SU-DHL-6 (cell line): ENCODE measurements around the gene CD79B.
"Not testable (repeated sequence)": the region's sequence is repeated elsewhere in the genome, so short reads cannot be mapped to it uniquely, and the experiment has no call there.

Experiments used
- H2AFZ ChIP-seq: fragments of 200-600 bp; sonication (generic); 2 replicates; pipeline ENCODE4 v1.6.1; 2014; ENCODE audit warnings: low read depth, mild to moderate bottlenecking, moderate library complexity, mixed read lengths, antibody characterized with exemption, low read length; ENCODE audit not compliant: severe bottlenecking
- H3F3A ChIP-seq: fragments of 200-600 bp; shearing (Covaris generic); 2 replicates; pipeline ENCODE4 v1.6.0; 2016; ENCODE audit warnings: antibody characterized with exemption, mild to moderate bottlenecking; ENCODE audit not compliant: insufficient read depth
- H3K27ac ChIP-seq: fragments of 200-600 bp; sonication (generic); 2 replicates; pipeline ENCODE4 v1.5.1; 2016; ENCODE audit warnings: low read depth, mild to moderate bottlenecking, low read length, moderate library complexity, mixed read lengths
- H3K27me3 ChIP-seq: fragments of 200-600 bp; sonication (generic), shearing (Covaris generic); 2 replicates; pipeline ENCODE4 v1.6.0; 2014; ENCODE audit warnings: mild to moderate bottlenecking, low read length
- H3K36me3 ChIP-seq: fragments of 200-600 bp; sonication (generic); 2 replicates; pipeline ENCODE4 v1.6.1; 2014; ENCODE audit warnings: mild to moderate bottlenecking, low read length, mixed read lengths
- H3K4me2 ChIP-seq: fragments of 300-600, 200-600 bp; shearing (Covaris generic), sonication (generic); 2 replicates; pipeline ENCODE4 v1.6.0; 2014; ENCODE audit warnings: low read length, low read depth, mild to moderate bottlenecking; ENCODE audit not compliant: poor library complexity, severe bottlenecking
- H3K4me3 ChIP-seq: fragments of 200-600 bp; sonication (generic); 2 replicates; pipeline ENCODE4 v1.5.1; 2014; ENCODE audit warnings: antibody characterized with exemption, low read length, mild to moderate bottlenecking, mixed read lengths; ENCODE audit not compliant: insufficient read depth, poor library complexity, severe bottlenecking
- H3K79me2 ChIP-seq: fragments of 200-600 bp; sonication (generic); 2 replicates; pipeline ENCODE4 v1.6.1; 2014; ENCODE audit warnings: mild to moderate bottlenecking, low read length, moderate library complexity; ENCODE audit not compliant: insufficient read depth
- H3K9ac ChIP-seq: fragments of 200-600 bp; sonication (generic); 2 replicates; pipeline ENCODE4 v1.7.0; 2014; ENCODE audit warnings: mild to moderate bottlenecking, low read length
- H3K9me2 ChIP-seq: fragments of 200-600 bp; sonication (generic); replicated peaks from 2 replicates; pipeline ENCODE4 v1.6.1; 2014; ENCODE audit warnings: low read length; ENCODE audit not compliant: insufficient read depth
- H3K9me3 ChIP-seq: fragments of 200-600 bp; sonication (generic); 2 replicates; pipeline ENCODE4 v1.6.1; 2014; ENCODE audit warnings: low read length, mixed read lengths; ENCODE audit not compliant: insufficient read depth
- H4K20me1 ChIP-seq: fragments of 200-600 bp; sonication (generic); 2 replicates; pipeline ENCODE4 v1.6.1; 2014; ENCODE audit warnings: low read depth, mild to moderate bottlenecking, antibody characterized with exemption, low read length, moderate library complexity, mixed read lengths
- EZH2phosphoT487 ChIP-seq: fragments of 200-600 bp; sonication (generic), shearing (Covaris generic); conservative IDR thresholded peaks from 2 replicates; pipeline ENCODE4 v1.6.1; 2018; ENCODE audit warnings: mild to moderate bottlenecking, antibody characterized with exemption, low read length, moderate library complexity, mixed read lengths
- TF ChIP-seq, protein P1 (sequence below): fragments of 200-600 bp; sonication (generic); IDR thresholded peaks from one replicate; pipeline ENCODE4 v1.5.1; 2017; ENCODE audit warnings: antibody characterized with exemption, mild to moderate bottlenecking, low read length, moderate library complexity; ENCODE audit not compliant: insufficient read depth, poor library complexity, severe bottlenecking

The CD79B gene

DNA sequence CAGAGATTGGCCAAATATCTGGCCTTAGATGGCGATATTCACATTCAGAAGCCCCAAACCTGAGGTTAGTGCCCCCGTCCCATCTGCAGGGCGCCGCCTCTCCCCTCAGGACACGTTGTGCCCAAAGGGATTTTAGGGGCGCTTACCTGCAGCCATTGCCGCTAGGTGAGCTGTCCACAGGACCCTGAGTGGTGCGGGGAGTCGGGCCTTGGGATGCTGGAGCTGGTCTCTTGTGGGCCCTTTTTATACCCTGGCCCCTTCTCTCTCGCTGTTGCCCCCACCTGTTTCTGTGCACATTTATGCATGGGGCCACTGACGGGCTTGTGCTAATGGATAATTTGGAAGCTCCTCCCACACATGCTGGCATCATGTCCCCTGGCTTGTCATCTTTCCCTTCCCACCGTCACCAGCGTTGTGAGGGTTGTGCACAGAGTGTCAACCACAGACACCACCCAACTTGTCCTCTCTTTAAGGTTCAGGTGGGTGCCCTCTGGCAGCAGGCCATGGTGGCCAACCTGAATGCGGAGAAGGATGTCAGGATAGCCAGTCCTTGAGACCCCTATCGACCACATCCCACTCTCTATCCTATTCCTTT, 21.0 kb downstream of the CD79B start, which contains the start of gene CSHL1:
CSHL1 (minus strand) TSS at position 218 of the 595 bp plus-strand sequence; CDS start at position 156, 62 bp downstream.
- Histone ChIP-seq H3K36me3 (no peaks in the 10 kb centered on the region), H3K27me3 (no peaks in the 10 kb centered on the region), H2AFZ (no peak within 1 kb of the TSS), H3K79me2 (no peaks in the 10 kb centered on the region), H3F3A (no peaks in the 10 kb centered on the region), H3K27ac (no peak within 1 kb of the TSS), H3K9ac (no peak within 1 kb of the TSS), H4K20me1 (no peaks in the 10 kb centered on the region), H3K9me2 (no peaks in the 10 kb centered on the region), H3K4me2 (no peak within 1 kb of the TSS), H3K4me3 (no peak within 1 kb of the TSS), H3K9me3 (no peaks in the 10 kb centered on the region)
- no peak for TF ChIP-seq EZH2phosphoT487
- TF ChIP-seq, protein P1, sequence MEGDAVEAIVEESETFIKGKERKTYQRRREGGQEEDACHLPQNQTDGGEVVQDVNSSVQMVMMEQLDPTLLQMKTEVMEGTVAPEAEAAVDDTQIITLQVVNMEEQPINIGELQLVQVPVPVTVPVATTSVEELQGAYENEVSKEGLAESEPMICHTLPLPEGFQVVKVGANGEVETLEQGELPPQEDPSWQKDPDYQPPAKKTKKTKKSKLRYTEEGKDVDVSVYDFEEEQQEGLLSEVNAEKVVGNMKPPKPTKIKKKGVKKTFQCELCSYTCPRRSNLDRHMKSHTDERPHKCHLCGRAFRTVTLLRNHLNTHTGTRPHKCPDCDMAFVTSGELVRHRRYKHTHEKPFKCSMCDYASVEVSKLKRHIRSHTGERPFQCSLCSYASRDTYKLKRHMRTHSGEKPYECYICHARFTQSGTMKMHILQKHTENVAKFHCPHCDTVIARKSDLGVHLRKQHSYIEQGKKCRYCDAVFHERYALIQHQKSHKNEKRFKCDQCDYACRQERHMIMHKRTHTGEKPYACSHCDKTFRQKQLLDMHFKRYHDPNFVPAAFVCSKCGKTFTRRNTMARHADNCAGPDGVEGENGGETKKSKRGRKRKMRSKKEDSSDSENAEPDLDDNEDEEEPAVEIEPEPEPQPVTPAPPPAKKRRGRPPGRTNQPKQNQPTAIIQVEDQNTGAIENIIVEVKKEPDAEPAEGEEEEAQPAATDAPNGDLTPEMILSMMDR, result no peak

DNA sequence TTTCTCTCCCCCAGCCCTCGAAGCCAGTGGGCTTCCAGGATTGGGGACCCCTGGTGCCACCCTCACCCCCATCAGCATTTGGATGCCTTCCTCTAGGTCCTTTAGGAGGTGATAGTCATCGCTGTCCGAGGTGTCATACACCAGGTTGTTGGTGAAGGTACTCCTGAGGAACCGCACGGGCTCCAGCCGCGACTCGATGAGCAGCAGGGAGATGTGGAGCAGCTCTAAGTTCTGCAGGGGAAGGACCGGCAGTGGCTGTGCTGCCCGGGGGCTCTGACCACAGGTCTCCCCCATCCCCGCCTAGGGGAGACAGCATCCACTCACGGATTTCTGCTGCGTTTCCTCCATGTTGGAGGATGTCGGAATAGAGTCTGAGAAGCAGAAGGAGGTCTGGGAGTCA, 22.0 kb downstream of the CD79B start:
- no peaks in the 10 kb centered on the region for H3K36me3 ChIP-seq
- no peaks in the 10 kb centered on the region for H4K20me1 ChIP-seq
- H3K79me2 ChIP-seq, result no peaks in the 10 kb centered on the region
- H3K27ac ChIP-seq, result no peak overlapping the region
- H3F3A ChIP-seq, result no peaks in the 10 kb centered on the region
- H3K4me3 ChIP-seq, result no peak overlapping the region
- H3K27me3 ChIP-seq, result no peaks in the 10 kb centered on the region
- H2AFZ ChIP-seq, result no peak overlapping the region
- H3K9me3 ChIP-seq, result no peaks in the 10 kb centered on the region
- no peak overlapping the region for H3K4me2 ChIP-seq
- no peak for TF ChIP-seq EZH2phosphoT487
- TF ChIP-seq, protein P1, result no peak
- H3K9ac ChIP-seq, result no peak overlapping the region
- no peaks in the 10 kb centered on the region for H3K9me2 ChIP-seq

GRCh38 chr17:63909586-63909985, 22.5 kb downstream of the CD79B start:
- not testable (repeated sequence) for H3K4me3 ChIP-seq, H3F3A ChIP-seq, H3K79me2 ChIP-seq, H2AFZ ChIP-seq, H3K9ac ChIP-seq, H3K9me3 ChIP-seq, H4K20me1 ChIP-seq, H3K4me2 ChIP-seq, H3K9me2 ChIP-seq, H3K36me3 ChIP-seq, H3K27ac ChIP-seq, H3K27me3 ChIP-seq

GRCh38 chr17:63907161-63907778, 24.9 kb downstream of the CD79B start:
- H3K36me3 ChIP-seq, H2AFZ ChIP-seq, H3K4me3 ChIP-seq, H3K9me2 ChIP-seq, H3K9ac ChIP-seq, H3K79me2 ChIP-seq, H3F3A ChIP-seq, H3K9me3 ChIP-seq, H3K4me2 ChIP-seq, H3K27me3 ChIP-seq, H4K20me1 ChIP-seq, H3K27ac ChIP-seq: not testable (repeated sequence)

GRCh38 chr17:63904796-63905195, 27.3 kb downstream of the CD79B start:
- H3K27ac ChIP-seq, H3K27me3 ChIP-seq, H3K36me3 ChIP-seq, H3K9me3 ChIP-seq, H3K4me2 ChIP-seq, H4K20me1 ChIP-seq, H2AFZ ChIP-seq, H3K9ac ChIP-seq, H3F3A ChIP-seq, H3K9me2 ChIP-seq, H3K79me2 ChIP-seq, H3K4me3 ChIP-seq: not testable (repeated sequence)

GRCh38 chr17:63903787-63904201, 28.3 kb downstream of the CD79B start:
- not testable (repeated sequence) for H3K27me3 ChIP-seq, H2AFZ ChIP-seq, H3K4me3 ChIP-seq, H3K9me3 ChIP-seq, H3K36me3 ChIP-seq, H3K4me2 ChIP-seq, H3K79me2 ChIP-seq, H3K9me2 ChIP-seq, H3K9ac ChIP-seq, H3F3A ChIP-seq, H3K27ac ChIP-seq, H4K20me1 ChIP-seq
